ENCODE results near the gene SRL.
"Not testable (repeated sequence)": the region's sequence is repeated elsewhere in the genome, so short reads cannot be mapped to it uniquely, and the experiment has no call there.

Gene SRL

DNA sequence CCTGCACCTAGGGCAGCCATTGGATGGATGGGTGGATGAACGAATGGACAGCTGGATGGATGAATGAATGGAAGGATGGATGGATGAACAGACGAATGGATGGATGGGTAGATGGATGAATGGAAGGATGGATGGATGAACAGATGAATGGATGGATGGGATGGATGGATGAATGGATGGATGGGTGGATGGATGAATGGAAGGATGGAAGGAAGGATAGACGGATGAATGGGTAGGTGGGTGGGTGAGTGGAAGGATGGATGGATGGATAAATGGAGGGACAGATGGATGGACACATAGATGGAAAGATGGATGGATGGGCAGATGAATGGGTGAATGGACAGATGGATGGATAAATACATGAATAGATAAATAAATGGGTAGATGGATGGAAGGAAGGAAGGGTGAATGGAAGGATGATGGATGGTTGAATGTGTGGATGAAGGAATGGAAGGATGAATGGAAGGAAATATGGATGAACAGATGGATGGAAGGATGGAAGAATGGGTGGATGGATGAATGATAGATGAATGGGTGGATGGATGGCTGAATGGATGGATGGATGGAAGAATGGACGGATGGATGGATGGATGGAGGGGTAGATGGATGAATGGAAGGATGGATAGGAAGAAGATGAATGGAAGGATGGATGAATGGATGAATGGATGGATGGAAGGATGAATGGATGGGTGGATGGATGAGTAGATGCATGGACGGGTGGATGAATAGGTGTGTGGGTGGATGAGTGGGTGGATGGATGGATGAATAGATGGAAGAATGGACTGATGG, 15.4 kb downstream of the SRL start:
- no peak for DNase-seq (ENCODE audit: low read depth in 2 of 2)

DNA sequence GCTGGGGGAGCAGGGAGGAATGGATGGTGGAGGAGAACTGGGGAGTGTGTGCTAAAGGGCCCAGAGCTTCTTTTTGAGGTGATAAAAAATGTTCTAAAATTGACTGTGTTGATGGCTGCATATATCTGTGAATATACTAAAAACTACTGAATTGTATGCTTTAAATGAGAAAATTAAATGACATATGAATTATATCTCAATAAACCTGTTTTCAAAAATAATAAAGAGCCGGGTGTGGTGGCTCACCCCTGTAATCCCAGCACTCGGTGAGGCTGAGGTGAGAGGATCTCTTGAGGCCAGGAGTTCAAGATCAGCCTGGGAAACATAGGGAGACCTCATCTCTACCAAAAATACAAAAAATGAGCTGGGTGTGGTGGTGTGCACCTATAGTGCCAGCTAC, 16.8 kb downstream of the SRL start:
- no peak for DNase-seq (ENCODE audit: low read depth in 2 of 2)

DNA sequence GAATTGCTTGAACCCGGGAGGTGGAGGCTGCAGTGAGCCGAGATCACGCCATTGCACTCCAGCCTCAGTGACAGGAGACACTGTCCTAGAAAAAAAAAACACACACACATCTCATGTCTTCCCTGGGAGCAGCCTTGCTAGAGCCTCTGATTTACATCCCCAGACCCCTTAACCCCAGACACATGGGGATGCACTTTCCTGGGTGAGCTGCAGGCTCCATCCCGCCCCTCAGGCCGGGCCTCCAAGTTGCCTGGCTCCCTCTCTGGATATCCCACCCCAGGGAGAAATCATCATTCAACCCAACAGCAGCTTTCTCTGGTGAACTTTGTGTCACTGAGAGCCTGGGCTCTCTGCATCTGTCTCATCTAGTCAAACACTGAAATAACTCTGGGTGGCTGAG, 21.5 kb downstream of the SRL start:
- no peak for DNase-seq (ENCODE audit: low read depth in 2 of 2)

DNA sequence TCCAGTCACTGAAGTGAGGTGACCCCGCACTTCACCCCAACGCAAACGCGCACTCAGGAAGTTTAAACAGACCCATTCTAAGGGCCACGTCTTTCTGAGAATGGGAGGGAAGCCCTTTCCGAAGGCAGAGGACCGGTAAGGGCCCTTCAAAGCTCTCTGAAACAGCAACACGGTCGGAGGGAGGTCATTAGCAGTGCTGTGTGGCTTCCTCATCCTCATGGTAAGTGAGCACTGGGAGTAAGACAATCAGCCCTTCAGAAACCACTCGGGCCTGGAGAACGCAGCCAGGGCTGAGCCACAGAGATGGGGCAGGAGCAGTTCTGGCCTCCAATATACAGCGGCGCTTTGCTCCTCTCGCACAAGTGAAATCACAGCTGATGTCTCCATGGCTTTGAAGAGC, 23.7 kb downstream of the SRL start:
- DNase-seq (ENCODE audit: low read depth in 2 of 2), result no peak

DNA sequence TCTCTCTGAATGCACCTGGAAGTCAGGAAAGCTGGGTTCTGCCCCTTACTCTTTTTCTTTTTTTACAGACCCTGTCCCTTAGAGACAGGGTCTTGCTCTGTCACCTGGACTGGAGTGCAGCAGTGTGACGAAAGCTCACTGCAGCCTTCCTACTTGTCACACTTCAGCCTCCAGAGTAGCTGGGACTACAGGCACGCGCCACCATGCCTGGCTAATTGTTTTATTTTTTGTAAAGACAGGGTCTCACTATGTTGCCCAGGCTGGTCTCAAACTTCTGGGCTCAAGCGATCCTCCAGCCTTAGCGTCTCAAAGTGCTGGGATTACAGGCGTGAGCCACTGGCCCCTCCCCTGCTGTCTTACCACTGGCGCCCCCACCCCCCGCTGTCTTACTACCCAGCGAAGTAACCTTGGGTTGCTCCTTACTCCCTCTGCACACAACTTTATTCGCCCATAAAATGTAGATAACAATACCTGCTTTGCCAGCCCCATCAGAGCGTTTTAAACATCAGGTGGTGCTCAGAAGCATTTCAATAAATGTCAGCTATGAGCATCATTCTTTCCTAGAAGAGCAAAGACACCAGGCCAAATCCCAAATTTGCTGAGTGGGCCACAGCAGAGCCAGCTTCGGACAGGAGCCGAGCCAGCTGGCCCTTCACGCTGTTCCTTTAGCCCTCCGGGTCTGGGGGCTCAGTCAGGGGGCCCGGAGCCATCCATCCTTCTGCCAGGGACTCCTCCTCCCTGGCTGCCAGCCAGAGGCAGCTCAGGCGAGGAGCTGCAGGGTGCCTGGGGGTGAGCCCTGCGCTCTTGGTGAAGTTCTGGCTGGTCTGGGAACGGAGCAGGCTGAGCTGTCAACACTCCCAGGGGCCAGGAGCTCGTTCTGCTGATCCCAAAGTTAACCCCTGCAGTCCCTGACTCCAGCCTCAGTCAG, 24.4 kb downstream of the SRL start:
- DNase-seq (ENCODE audit: low read depth in 2 of 2), result no peak

DNA sequence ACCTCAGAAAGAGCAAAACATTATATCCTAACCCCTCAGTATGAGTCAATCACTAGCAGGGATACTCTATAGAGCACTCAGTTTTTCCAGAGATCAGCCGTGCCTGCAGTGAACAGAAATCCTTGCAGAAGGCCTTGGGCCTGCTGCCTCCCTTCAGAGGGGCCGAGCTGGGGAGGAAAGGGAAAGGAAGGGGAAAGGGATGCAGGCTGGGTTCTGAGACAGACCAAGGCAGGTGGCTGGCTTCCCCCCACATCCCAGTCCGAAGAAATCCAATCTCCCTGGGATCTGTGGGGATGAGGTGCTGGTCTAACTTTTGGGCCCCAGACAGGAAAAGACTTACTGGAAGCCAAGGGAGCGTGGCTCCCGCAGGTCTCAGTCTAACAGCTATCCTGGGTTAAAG, 25.3 kb downstream of the SRL start:
- DNase-seq (ENCODE audit: low read depth in 2 of 2), result no peak

DNA sequence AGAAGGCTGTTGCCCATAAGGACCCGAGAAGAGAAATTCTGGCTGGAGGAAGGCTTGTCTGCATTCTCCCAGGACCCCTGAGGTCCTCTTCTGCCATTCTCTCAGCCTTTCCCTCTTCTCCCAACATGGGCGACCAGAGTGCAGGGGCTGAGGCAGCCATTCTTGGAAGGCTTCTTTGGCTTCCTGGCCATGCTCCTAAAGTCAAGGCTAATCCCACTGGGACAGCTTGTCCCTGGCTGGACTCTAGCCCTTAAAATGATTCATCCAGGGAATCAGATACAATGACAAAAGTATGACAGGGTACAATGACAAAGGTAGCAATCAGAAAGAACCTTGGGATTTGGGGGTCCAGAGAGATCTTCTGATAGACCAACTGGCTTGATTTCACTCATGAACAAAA, 26.8 kb downstream of the SRL start:
- no peak for DNase-seq (ENCODE audit: low read depth in 2 of 2)

DNA sequence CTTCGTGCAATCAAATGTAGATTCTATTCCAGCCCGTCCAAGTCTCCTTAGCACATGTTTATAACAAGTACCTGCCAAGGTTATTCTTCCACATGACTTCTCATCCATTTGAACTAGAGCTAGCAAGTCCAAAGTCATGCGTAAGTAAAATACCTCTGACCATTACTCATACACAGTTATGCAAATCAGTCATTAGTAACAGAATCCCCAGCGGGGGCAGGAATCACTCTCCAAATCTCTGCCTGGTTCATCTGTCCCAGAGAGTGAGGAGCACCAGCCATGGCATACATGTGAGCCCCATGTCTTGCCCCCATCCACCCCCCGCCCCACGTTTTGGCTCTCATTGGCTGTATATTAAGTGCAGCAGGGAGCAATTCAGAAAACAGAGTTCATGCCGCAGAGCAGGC, 27.7 kb downstream of the SRL start:
- DNase-seq (ENCODE audit: low read depth in 2 of 2), result no peak

DNA sequence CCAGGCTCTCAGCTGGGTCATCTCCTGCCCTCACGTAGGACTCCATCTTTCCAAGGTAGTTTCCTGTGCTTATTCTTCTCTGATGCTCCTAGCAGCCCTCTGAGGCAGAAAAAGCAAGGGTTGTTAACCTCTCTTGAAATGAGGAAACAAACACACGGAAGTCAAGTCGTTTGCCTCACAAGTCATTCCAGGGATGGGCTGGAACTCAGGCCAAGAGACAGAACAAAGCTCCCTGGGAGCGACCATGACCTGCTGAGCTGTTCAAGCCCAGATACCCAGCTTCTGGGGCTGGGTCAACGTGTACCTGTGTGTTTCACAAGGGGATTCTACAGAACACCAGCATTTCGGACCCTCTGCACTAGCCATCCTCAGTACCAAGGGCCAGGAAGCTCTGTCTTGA, 28.1 kb downstream of the SRL start:
- no peak for DNase-seq (ENCODE audit: low read depth in 2 of 2)

DNA sequence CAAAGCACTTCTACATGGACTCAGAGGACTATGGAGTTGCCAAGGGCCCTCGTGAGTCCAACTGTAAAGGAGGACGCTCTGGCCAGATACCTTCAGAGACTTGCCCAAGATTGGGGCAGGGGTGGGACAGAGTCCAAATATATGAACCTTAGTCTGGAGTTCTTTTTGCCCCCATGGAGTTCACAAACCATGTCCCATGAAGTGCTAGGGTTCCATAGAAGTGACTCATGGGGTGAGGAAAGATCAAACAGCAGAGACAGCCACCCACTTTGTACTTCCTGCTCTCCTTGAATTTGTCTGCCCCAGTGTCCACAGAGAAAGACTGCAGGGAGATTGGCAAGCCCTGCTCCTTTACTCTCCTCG, 29.0 kb downstream of the SRL start:
- no peak for DNase-seq (ENCODE audit: low read depth in 2 of 2)

DNA sequence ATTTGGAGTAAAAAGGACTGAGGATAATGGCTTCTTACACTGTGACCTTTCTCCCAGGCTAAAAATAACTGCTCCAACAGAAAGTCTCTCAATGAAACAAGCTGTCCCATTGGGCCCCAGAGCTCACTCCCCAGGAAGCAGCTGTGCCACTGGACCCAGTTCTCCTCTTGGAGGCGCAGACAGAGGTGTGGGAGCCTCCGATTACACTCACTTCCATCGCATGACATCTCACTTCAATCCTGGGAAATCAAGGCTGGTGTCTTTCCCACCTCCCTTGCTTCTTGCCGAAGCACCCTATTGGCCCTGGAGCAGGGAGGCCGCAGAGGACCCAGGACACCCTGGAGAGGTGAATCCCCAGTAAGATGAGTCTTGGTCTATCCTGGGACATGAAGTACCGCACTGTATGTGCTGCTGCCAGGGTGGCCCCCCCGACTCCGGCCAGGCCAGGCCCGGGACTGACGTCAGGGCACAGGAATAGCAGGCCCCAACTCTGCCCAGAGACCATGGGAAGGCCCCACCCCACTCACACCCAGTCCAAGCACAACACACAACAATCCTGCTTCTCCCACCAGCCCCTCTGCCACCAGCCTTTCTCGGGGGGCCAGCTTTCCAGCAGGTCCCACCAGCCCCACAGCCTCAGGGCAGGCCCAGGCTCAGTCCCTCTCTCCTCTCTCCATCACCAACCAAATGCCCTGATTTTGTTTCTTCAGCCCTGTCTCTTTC, 29.5 kb downstream of the SRL start:
- DNase-seq (ENCODE audit: low read depth in 2 of 2), result no peak

DNA sequence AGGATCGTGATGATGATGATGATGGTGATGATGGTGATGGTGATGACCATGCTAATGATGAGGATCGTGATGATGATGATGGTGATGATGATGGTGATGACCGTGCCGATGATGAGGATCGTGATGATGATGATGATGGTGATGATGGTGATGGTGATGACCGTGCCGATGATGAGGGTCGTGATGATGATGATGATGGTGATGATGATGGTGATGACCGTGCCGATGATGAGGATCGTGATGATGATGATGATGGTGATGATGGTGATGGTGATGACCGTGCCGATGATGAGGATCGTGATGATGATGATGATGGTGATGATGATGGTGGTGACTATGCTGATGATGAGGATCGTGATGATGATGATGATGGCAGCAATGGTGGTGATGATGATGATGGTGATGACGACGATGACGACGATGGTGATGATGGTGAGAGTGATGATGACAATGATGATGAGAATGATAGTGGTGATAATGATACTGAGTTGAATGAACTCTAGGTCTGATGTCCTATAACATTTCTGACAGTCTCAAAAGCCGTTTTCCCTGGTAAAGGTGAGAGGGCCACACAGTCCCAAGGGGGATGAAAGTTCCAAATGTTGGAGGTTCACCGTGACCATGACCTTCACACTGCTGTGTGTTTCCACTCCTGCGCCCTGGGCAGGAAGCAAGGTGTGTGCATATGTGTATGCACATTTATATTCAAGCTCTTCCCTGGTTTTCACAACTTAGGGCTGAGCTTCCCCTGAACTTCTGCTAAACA, 30.3 kb downstream of the SRL start:
- DNase-seq (ENCODE audit: low read depth in 2 of 2), result not testable (repeated sequence)

DNA sequence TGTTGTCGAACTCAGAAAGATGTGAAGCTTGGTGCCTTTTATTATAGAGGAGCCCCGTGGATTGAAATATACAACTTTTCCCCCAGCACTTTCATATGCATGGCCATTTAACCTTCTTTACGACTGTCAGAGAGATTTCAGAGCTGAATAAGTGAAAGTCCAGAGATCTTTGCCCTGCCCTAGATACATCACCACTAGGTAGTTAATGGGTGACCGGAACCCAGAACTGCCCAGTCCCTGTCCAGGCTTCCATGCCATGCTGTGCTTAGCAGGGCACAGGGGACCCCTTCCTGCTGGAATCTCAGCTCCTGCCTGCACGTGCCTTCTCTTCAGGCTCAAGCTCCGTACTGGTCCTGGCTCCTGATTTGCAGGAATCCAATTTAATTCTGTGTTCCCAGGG, 32.2 kb downstream of the SRL start:
- DNase-seq (ENCODE audit: low read depth in 2 of 2), result no peak

DNA sequence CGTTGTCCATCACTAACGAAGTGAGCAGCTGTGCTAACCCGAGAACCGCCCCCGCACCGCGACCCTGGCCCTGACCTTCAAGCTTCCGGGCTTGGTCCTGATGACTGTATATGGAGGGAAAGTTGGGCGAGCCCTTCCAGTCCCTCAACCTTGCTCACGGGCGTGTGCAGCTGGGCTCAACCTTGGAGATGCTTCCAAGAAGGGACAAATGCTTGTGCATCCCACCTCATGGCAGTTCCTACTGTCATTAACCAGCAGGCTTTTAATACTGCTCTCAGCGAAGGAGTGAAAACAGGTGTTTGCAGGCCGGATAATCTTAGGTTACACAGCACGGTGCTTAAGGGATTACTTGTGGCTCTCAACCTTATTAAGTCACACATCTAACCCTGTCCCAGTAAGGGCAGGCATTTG, 33.5 kb downstream of the SRL start:
- no peak for DNase-seq (ENCODE audit: low read depth in 2 of 2)

DNA sequence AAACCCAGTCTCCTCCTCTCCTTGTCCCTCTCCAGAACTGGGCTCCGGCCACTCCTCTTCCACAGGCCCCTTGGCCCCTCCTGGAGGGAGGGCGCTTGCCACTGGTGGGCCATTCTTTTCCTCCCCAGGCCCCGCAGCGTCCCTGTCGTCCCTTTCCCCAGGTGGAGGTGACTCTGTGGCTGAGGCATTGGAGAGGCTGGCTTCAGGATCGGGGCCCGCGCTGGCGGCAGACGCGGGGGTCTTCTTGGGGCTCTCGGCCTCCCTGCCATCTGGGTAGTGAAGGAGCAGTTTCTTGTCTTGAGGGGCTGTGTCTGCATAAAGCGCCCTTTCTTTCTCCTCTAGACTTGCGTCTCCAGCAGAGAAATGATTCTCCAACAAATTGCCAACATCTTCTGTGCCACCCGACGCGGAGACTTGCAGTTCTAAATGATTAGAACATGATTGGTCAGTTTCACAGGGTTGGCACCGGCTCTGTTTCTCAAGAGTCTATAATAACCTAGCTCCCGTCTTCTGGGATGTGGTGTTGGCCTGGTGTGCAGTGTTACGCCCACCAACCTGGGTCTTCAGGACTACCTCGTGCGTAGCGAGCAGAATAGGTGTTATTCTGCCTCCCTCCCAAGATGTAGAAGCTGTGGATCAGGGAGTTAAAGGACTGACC, 34.1 kb downstream of the SRL start:
- no peak for DNase-seq (ENCODE audit: low read depth in 2 of 2)

DNA sequence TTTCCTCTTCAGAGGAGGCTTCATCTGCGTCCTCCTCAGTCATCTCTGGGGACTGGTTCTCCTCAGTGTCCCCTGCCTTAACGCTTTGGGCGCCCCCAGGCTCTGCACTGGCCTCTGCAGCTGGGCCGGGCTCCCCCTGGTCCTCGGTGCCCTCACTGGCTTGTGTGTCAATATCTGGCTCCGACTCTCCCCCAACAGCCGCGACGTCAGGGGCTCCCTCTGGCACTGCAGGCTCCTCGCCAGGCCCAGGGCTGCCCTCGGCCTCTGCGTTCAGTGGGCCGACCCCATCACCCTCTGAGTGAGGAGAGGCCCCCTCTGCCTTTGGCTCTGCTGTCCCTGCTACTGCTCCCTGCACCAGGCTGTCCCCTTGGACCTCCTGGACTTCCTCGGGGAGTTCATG, 34.7 kb downstream of the SRL start:
- DNase-seq (ENCODE audit: low read depth in 2 of 2), result no peak

DNA sequence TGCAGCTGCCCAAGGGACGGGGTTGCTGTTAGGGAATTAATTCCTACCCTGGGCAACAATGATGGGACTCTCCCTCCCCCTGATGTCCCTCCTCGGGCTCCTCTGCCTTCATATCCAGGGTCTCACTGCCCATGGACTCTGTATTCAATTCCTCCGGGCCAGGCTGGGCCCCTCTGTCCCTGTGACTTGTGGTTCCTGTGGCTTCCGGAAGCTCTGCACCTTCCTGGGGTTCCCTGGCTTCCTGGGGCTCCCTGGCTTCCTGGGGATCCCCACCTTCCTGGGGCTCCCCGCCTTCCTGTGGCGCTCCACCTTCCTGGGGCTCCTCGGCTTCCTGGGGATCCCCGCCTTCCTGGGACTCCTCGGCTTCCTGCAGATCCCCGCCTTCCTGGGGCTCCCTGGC, 35.2 kb downstream of the SRL start:
- no peak for DNase-seq (ENCODE audit: low read depth in 2 of 2)

DNA sequence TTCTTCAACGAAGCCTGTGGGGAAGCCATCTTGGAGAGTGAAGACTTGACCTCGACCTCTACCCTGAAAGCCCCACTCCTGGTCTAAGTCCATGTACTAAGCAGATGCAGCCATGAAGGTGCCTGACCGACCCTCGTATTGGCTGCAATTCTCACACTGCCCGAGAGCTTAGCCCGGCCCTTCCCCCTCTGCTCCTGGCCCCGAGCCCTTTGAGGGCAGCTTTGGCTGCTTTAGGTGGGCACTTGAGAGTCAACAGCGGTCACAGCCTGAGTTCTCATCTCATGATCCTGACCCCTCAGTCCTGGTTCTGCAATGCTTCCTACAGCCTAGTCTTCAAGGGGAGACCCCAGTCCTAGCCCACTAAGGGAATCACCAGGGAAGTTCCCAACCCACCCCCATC, 35.9 kb downstream of the SRL start:
- DNase-seq (ENCODE audit: low read depth in 2 of 2), result no peak

DNA sequence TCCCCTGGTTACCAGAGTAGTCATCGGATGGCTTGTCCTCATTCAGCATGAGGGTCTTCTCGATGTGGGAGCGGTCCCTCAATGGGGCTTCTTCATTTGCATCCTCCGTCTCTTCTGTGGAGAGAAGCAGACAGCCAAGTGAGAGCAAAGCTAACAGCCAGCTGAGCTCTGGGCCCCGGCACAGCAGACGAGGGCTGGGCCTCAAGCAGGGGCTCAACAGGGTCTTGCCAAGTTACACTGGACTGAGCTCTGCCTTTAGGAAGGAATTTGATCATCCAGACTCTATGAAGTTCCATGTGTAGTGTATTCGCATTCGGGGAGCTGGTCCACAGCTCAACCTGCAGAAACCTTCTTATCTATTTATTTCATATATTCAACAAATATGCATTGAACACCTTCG, 37.4 kb downstream of the SRL start:
- DNase-seq (ENCODE audit: low read depth in 2 of 2), result no peak

DNA sequence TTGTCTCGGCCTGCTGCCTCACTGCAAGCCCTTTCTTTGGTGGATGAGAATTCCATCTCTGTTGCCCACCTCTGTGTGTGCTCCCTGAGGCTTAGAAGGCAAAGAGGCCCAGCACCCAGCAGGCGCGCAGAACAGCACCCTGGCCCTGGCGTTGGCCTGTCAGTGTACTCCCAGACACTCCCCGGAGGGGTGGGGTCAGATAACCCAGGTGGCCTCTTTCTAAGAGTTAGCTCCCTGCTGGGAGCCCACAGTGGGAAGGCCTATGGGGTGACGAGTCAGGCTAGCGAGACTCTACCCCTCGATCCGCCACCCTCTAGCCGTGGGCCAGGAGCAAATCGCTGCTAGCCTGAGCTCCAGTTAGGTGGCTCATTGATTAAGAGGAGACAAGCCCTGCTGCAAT, 38.1 kb downstream of the SRL start:
- no peak for DNase-seq (ENCODE audit: low read depth in 2 of 2)

DNA sequence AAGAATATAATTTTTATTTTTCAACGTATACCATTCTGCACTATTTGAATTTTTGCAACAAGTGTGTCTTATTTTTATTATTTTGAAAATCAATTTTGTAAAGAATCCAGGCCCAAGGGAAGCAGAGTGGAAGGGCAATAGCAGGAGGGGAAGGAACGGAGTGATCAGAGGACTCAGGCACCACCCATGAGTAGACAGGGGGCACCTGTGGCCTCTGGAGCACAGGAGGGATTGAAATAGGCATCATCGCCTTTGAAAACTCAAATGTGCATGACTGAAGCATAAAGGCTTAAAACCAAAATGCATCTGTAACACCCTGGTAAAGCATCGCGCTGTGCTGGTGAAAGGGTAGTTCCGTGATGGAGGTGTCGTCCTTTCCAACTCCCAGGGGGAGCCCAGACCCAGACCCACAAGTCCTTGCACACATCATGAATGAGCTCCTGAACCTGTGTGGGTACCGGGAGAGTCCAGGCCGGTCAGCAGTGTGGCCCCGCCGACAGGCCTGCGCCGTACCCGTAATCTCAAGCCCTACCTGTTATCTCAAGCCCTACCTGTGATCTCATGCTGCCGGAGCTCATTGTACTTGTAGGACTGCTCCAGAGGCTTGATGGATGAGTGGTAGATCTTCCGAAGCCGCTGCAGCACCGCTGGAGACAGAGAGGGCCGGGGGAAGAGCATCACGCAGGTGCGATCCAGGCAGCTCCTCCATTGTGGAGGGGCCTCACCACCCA, 39.1 kb downstream of the SRL start:
- no peak for DNase-seq (ENCODE audit: low read depth in 2 of 2)

Data from activated CD4-positive, alpha-beta T cell treated with anti-CD3 and anti-CD28 coated beads for 24 hours (primary cell).